ENCODE results near the gene ABHD14A.

- TF ChIP-seq HMGA2 (CRISPR knock-in tag; IDR thresholded peaks at IDR 0.05) (no peak), ATF3 (CRISPR knock-in tag; conservative IDR thresholded peaks at IDR 0.05) (no peak), MAX (CRISPR knock-in tag; IDR thresholded peaks at IDR 0.05) (peak; percentile 94), NFYB (CRISPR knock-in tag; conservative IDR thresholded peaks at IDR 0.05; ENCODE audit: low read depth) (peak; percentile 89), CTCF (IDR thresholded peaks at IDR 0.05) (peak; percentile 99), SP1 (CRISPR knock-in tag; conservative IDR thresholded peaks at IDR 0.05) (peak; percentile 99), NR2C2 (CRISPR knock-in tag; IDR thresholded peaks at IDR 0.05) (no peak), TEAD1 (CRISPR knock-in tag; IDR thresholded peaks at IDR 0.05) (no peak; the same call in 1 of the 2 replicates), NR3C1 (CRISPR knock-in tag; conservative IDR thresholded peaks at IDR 0.05; ENCODE audit: low read depth) (no peak; the same call in 1 of the 2 replicates), KAT7 (CRISPR knock-in tag; IDR thresholded peaks at IDR 0.05; ENCODE audit: borderline replicate concordance) (no peak), SMAD3 (CRISPR knock-in tag; IDR thresholded peaks at IDR 0.05; ENCODE audit: borderline replicate concordance) (no peak), NFATC4 (CRISPR knock-in tag; IDR thresholded peaks at IDR 0.05) (no peak), TP53 (CRISPR knock-in tag; IDR thresholded peaks at IDR 0.05) (no peak), ZBTB43 (CRISPR knock-in tag; IDR thresholded peaks at IDR 0.05) (peak; percentile 48; the same call in 1 of the 2 replicates)
Measured at GRCh38 chr3:51941798-51942602, 32.9 kb upstream of the ABHD14A start, which contains the start of the genes PARP3 and RRP9.
